Bronchial epithelial cell (primary cell): ENCODE results near the gene EML1. TPM values are rescaled to one million over a fixed set of nuclear protein-coding genes. Genes with fewer than 3 reads are reported as not detected.

Experiments used
- DNase-seq: peaks from one replicate; pipeline ENCODE4 v3.0.0-alpha.2; 2010; ENCODE audit warnings: low read depth
- FAIRE-seq: peaks from 2 replicates; lab custom pipeline; 2011; peaks lifted over from hg19 to GRCh38; lab: Jason Lieb, UNC
- H3K27me3 ChIP-seq: 2 replicates; pipeline ENCODE4 v1.5.1; 2011; ENCODE audit warnings: low read length; ENCODE audit not compliant: control insufficient read depth, insufficient read depth
- H3K36me3 ChIP-seq: 2 replicates; pipeline ENCODE4 v1.5.1; 2011; ENCODE audit warnings: low read length; ENCODE audit not compliant: control insufficient read depth, insufficient read depth
- H3K4me3 ChIP-seq: 2 replicates; pipeline ENCODE4 v1.5.1; 2011; ENCODE audit warnings: mild to moderate bottlenecking, low read depth, low read length, control low read depth
- CTCF ChIP-seq: IDR thresholded peaks from 2 replicates; pipeline ENCODE4 v1.5.1; 2011; ENCODE audit warnings: mild to moderate bottlenecking, moderate library complexity, low read length, control low read depth, inconsistent platforms; ENCODE audit not compliant: insufficient read depth, severe bottlenecking
- total RNA-seq: library from RNA; depleted of rRNA; stranded (reverse); fragments of >200 nt; gene quantifications from 2 replicates; pipeline ENCODE4 v1.2.1, GENCODE V29; 2014

EML1 gene
- total RNA-seq, 1 donor from 2014 or later, result 1.8 TPM

GRCh38 chr14:99824776-99825175, 31.6 kb downstream of the EML1 start:
- no peak for TF ChIP-seq CTCF
- Histone ChIP-seq H3K27me3 (peaks cover 1% of the 10 kb centered on the region), H3K36me3 (no peaks in the 10 kb centered on the region), H3K4me3 (no peak overlapping the region)
- no peak for DNase-seq
- no peak for FAIRE-seq

- no peaks in the 10 kb centered on the region for H3K27me3 ChIP-seq
- TF ChIP-seq CTCF, result no peak
- no peak for FAIRE-seq
Measured at GRCh38 chr14:99829450-99829849, 36.2 kb downstream of the EML1 start.

GRCh38 chr14:99831303-99831702, 38.1 kb downstream of the EML1 start:
- no peak for TF ChIP-seq CTCF
- no peak for DNase-seq
- no peak overlapping the region for H3K4me3 ChIP-seq
- H3K36me3 ChIP-seq, result no peaks in the 10 kb centered on the region
- H3K27me3 ChIP-seq, result no peaks in the 10 kb centered on the region
- no peak for FAIRE-seq

More at GRCh38 chr14:99829450-99829849, 36.2 kb downstream of the EML1 start:
- no peak for DNase-seq
- no peak overlapping the region for H3K4me3 ChIP-seq
- H3K36me3 ChIP-seq, result no peaks in the 10 kb centered on the region

GRCh38 chr14:99831903-99832685, 38.9 kb downstream of the EML1 start:
- no peak for DNase-seq
- FAIRE-seq, result no peak
- H3K27me3 ChIP-seq, result no peaks in the 10 kb centered on the region
- H3K36me3 ChIP-seq, result no peaks in the 10 kb centered on the region
- no peak overlapping the region for H3K4me3 ChIP-seq
- TF ChIP-seq CTCF, result no peak

- Histone ChIP-seq H3K36me3 (no peaks in the 10 kb centered on the region), H3K4me3 (no peak overlapping the region), H3K27me3 (no peaks in the 10 kb centered on the region)
- no peak for DNase-seq
- TF ChIP-seq CTCF, result no peak
- FAIRE-seq, result no peak
Measured at GRCh38 chr14:99837822-99838221, 44.6 kb downstream of the EML1 start.
